Stimulated activated CD8-positive, alpha-beta memory T cell treated with anti-CD3 and anti-CD28 coated beads, Interleukin-7, amount 100 ng/mL, for 24 hours (primary cell): ENCODE measurements around the gene SLC7A14.

ENCODE experiments used
- DNase-seq: peaks from one replicate; pipeline ENCODE4 v3.0.0-alpha.2; 2020; ENCODE audit warnings: low read depth

The SLC7A14 gene

DNA sequence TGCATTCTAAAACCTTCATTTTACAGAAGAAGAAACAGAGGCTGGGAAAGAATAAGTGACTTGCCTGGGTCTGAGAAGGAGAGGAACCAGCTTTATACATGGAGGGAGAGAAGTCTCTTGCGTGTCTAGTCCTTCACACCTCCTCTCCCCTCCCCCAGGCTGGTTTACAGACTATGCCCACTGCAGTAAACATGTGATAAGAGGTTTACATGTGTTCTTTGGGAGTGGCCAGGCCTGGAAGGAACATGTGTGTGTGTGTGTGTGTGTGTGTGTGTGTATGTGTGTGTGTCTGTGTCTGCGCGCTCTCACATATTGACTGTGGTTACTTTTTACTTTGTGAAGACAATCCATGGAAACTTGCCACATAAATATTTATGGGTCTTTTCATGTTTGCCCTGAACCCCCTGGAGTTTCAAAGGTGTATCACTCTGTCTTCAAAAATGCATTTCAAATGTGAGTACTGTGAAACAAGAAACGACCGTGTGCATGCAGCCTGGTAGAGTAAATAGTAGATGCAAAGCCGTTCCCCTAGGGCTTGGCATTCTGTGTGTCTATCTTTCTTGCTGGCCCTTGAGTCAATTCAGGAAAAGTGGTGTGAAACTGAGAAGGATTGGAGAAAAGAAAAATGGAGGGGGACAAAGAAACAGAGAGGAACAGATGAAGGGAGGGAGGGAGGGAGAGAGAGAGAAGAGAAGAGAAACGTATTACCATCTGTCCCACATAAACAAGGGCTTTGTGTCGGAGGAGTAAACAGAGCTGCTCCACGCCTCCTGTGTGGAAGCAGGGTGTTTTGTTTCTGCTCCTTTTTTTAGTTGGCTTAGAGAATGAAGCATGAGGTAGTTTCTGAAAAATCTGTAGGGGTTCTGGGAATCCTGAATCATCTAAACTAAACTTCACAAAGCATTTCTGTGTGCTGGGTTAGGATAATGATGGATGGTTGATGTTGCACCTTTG is 115.5 kb downstream of the SLC7A14 start:
- no peak for DNase-seq

DNA sequence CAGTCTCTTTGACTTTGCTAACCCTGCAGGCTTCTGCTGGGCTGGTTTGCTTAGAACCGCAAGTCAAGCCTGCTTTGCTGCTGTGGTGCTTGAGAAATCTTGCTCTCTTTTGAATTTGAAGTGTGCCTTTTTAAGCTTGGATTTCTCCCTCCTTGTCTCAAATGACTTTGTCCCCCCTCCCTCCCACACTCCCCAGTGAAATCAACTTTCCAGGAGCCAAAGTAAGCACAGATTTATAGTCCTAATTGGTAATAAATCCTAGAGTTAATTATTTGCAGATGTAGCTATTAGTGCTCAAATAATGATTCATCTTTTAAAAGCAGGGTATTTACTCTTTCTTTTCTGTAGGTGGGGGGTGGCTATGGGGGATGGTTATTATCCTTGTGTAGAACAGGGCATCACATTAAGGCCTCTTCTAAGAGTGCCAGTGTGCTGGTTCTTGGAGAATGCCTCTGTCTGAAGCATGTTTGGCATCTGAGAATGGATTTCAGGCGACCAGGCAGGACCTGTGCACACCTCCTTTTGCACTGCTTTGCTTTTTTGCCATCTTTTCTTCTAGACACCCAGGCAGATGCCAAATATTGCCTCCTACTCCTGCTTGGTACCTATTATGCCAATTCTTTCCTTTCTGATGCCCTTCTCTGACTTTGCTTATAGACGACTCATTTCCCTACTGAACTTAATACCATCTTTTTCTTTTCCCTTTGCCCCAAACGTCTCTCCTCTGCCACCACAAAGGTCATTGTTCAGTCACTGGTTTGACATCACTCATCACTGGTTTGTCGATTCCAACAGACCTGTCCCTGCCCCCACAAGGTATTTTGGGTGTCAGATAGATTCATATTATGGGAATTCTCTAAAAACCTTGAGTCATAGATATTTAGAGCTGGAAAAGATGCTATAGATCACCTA is 116.5 kb downstream of the SLC7A14 start:
- no peak for DNase-seq

DNA sequence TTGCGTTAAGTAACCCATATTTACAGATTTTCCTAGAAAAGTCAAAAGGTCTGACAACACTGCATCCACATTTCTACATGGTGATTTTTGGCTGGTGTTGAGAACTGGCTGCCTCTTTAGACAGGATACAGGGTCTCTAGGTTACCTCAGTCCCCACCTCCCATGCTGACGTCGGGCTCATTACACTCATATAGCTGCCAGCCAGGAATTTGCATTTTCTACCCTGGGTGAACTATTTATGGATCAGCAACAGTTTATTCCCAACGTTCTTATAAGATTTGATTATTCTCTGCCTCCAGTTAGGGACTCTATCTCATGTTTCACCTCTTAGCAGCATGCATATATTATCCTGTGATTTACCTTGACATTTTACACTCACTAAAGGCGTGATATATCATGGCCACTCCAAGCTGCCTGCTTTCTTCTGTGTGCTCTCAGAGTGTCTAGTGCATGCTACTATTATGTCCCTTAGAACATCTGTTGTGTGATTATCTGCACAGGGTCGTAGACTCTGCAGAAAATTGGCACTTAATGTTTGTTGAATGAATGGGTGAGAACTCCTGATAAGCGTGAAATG is 118.2 kb downstream of the SLC7A14 start:
- no peak for DNase-seq

DNA sequence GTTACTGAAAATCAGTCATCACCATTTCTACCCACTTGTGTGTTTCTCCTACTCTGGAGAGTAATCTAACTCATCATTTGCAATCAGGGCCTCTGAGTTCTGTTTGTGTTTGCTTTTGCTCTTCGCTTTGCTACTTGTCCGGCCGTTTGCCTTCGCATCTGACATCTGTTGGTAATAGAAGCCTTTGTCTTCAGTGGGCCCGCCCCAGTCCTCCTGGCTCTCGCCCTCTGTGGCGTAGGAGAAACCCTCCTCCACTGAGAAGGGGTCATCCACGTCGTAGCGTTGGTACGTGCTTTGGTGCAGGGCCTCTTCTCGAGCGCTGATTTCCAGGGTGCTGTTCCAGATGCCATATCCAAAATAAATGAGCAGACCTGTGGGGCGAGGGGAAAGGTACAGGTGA is 118.9 kb downstream of the SLC7A14 start:
- no peak for DNase-seq

DNA sequence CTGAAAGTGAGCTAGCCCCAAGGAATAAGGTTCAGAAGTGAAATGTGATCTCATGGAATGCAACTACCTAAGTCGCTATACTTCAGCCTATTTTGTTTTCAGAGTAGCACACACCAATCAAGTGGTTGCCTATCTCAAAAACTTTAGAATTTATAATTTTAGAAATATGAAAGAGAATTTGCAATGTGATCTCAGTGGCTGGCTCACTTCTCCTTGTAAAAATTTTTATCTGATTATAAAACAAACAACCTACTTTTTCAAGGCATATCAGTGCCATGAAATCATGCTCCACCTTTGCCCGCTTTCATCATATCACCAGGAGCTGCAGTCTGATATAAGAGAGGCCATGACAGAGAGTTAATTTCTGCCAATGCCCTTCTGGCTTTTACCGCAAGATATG is 119.9 kb downstream of the SLC7A14 start:
- no peak for DNase-seq

DNA sequence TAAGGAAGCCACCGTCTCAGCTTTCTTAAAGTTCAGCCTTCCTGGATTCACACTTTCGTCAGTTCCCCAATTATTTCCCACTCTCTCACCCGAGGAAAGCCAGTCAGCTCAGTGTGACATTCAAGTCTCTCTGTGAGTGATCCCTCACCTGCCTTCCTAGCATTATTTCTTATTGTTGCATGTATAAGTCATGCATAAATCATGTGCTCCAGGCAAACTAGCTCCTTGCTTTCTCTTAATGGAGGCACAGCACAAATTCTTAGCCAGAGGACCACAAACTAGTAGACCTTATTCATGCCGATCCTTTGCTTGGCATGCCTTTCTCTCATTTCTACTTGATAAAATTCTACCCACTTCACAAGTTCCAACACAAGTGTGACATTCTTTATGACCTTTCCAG is 122.9 kb downstream of the SLC7A14 start:
- DNase-seq: no peak

DNA sequence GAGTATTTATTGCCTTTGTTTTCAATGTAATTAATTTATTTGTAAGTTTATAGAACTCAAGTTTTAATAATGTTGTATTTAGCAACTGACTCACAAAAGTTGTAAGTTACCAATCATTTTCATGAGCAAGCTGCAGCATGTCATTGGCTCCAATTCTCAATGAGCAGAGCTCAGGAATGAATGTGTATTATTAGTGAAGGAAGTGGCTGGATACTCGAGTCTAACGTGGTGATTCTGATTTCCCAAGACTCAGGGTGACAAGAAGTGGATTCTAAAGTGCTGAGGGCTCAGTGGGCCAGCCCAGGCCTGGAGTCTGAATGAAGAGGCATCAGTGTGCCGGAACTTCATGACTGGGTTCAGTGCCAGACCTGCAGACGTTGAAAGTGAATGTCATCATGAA is 127.6 kb downstream of the SLC7A14 start:
- DNase-seq: no peak

DNA sequence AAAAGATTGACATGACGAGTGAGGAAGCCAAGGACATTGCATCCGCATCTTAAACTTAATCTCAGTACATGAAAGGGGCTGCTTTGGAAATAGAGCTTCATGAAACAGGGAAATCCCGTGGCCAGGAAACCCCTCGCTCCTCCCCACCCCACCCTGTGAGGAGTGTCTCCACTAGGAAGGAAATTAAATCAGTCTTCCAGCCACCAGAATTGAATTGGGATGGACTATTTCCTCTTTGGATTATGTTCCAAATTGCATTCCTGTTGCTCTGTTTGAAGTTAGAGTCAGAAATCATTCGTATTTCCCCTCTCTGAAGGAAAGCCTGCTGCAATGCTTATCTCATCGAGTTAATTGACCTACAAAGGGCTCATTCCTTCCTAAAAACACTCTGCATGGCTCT is 131.4 kb downstream of the SLC7A14 start:
- DNase-seq: no peak

DNA sequence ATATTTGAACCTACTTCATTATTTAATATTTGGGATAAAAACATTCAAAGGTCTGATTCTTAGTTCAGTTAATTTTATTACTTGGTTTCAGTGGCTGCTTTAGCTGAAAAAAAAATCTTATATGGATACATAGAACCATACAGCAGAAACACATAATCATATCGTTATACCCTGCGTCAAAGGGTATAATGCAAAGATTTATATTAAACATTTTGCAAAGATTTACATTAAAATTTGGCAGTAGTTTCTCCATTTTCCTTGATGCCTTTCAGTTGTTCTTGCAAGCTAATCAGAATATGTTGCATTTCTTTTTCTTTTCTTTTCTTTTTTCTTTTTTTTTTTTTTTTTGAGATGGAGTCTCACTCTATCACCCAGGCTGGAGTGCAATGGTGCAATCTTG is 135.8 kb downstream of the SLC7A14 start:
- no peak for DNase-seq

DNA sequence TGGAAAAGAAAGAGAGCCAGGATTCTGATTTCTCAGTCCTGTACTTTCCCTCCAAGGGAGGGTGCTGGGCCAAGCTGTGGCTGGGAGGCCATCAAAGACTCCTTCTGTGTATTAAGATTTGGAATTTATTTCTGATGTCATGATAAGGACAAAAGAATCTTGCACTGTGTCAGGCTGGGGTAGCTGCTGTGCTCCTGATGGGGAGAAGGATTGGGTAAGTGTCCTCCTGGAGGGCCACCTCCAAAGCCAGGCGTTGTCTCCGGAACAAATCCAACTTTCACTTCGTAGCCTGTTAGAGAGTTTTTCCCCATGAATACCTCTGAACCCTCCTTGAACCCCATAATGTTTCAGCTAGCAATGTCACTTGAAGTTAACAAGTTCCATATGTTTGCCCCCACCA is 137.3 kb downstream of the SLC7A14 start:
- DNase-seq: no peak

DNA sequence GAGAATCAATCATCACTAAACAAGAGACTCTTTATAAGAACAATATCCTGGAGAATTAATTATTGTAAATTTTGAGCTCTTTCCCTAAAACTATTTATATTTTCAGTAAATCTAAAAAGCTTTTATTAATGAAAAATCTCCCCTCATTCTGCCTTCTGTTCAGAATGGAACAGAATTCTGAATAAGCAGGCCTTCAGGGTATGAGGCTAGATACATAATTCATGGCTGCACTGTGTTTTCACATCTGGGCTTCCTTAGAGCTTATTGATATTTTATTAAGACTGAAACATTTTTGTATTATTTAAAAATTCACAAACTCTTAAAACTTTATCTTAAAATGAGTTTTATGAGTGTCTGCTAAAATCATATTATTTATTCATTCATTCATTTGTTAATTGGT is 142.4 kb downstream of the SLC7A14 start:
- DNase-seq: no peak

DNA sequence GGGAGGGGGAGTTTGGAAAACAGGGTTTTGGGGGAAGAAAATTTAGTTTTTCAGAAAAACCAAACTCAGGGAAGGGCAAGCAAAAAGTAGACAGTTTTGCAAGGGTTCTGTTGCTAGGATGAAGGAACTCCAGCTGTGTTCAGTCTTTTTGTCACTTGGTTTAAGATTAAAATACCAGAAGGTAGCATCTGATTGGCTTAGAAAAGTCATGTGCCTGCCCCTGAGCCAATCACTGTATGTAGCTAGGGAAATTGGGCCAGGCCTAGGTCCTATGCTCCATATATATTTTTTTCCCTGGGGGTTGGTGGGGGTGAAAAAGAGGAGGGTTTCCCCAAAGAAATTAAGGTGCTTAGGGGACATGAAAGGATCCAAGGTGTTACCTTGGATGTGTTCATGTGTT is 142.9 kb downstream of the SLC7A14 start:
- DNase-seq: no peak

DNA sequence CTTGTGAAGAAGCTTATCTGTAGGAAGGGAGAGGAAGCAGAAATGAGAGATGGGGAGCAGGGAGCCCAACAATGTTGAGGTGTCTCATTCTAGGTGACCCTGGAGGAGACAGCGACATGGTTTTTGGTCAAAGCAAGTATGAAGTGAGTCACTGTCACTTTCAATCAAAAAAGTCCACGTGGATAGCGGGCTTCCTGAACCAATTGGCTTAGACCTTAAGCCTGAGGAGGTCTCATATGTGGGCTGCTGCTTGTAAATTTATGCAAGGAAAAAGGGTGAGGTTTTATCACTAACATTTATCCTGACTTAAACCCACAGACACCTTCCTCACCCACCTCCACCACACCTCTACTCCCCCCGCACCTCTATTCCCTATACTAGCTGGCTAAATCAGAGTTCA is 144.5 kb downstream of the SLC7A14 start:
- no peak for DNase-seq

DNA sequence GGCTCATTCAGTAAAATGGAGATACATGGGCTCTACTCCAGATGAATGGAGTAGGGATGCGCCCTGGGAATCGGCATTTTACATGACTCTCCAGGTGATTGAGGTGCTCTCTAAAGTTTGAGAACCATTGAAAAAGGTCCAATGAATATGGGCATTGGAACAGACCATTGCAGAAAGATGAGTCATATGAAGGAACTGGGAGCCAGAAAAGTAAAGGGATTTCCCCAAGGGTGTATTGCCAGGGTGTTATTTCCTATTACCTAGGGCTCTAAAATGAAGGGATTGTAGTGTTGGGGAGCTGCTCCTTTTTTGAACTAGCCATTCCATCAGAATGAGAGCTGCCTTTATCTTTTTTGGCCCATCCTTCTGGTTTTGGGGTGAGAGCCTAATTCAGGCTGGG is 145.5 kb downstream of the SLC7A14 start:
- DNase-seq: no peak

DNA sequence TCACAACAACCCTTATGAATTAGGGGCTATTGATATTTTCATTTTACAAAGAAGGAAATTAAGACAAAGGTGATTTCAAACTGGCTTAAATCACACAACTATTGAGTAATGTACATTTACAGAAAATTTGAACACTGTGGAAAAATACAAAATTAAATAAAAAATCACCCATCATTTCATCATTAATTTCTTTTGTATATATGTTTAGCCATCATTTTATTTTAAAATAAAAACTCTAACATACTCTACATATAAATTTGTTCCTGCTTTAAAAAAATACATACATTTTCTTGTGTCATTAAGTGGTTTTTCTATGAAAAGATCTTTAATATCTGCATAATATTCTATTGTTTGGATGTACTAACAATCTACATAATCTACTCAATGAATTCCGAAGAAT is 147.0 kb downstream of the SLC7A14 start:
- no peak for DNase-seq

DNA sequence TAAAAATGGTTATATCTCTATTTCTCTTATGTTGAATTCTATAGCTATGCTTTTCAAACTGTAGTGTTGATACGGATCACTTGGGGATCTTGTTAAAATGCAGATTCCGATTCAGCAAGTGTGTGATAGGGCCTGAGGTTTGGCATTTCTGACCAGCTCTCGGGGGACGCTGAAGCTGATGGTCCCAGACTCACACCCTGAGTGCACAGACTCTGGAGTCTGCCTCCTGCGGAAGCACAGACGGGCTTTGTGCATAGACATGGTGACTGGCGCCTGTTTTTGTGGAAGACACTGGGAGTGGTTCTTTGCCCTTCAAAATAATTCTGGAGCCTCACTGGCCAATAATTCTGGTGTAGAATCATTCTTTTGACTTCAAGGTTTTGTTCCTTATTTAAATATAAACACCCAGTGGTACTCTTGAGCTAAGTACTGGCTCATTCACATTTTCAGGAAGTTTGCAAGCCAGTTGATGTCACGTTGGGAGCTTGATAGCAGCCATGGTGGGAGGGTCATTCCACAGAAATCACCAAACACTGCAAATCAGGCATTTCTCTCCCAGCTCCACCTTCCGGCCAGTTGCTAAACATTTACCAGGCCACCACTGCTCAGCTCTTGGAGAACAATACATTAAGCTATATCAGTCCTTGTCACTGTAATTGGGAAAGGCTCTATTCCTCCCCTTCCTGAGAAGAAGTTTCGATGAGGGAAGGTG is 148.0 kb downstream of the SLC7A14 start:
- DNase-seq: no peak

DNA sequence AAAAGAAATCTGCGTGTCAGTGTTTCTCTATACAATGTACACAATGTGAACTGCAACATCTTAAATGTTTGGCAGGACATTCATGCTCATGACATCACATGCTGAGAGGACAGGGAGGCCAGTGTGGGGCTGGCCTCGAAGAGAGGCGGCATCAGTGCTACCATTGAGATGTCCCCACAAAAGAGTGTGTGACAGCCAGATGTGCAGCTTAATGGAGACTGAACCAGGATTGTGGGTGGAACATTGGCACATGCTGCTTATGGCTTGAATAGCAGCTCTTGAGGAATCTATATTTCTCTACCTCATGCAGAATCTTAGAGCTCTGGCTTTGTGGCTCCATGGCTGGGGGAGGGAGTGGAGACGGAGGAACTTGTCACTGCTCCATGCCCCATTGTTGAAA is 148.7 kb downstream of the SLC7A14 start:
- DNase-seq: no peak

DNA sequence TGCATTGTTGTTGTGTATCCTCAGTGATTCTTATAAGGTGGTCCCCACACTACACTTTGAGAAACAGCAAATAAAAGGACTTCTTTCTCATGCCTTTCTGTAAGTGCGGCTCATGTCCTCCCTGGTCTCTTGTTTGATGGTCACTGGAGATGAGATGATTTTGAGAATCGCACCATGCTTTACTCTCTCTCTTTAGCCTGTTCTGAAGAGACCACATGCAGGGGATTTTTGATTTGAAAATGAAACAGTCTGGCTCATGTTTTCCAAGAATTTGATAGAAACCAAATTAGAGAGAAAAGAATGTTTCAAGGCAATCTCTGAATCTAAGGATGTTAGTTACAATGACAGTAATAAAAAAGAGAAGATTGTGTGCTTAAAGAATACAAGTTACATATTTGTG is 149.2 kb downstream of the SLC7A14 start:
- DNase-seq: no peak

DNA sequence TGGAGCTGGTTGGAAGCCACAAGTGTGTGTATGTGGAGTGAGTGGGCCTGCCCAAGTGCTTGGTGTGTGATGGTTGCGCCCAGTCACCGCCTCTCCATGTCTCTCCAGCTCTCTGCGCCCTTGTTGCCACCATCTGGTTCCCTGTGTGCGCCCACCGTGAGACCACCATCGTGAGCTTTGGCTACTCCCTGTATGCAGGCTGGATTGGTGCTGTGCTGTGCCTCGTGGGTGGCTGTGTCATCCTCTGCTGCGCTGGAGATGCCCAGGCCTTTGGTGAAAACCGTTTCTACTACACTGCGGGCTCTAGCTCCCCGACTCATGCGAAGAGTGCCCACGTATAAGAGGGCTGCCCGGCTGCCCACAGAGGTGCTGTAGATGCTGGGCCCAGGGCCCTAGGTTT is 153.5 kb downstream of the SLC7A14 start:
- DNase-seq: no peak

DNA sequence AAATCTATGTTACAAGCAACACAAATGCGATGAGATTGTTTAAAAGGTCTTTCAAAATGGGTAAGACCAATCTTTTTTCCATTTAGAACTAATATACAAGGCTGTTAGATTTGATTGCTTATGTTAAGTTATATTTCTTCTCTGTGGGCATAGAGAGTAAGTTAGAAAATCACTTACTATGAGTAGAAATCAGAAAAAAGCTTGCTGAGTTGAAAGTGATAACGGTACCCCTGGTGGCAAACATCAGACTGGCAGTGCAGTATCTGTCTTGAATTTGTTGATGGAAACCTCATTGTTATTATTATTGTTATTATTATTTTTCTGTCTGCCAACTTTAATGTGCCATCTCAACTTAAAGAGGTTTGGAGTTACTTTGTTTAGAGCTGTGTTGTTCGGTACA is 154.8 kb downstream of the SLC7A14 start:
- DNase-seq: no peak

DNA sequence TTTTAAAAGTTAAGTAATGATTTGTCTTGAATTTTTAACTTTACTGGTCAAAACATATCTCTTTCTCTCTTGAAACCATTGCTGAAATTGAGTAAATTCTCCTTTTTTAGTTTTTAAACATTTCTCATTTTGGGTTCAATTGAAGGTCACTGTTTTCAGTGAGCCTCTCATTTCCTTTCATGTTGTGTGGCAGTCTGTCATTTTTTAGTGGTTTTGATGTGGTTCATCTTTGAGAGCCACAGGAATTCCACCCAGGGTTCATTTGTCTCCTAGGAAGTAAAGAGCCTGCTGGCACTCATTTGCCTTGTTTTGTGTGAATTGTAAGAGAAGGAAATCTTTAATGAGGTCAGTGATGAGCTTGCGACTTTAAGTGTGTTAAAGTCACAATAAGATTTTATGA is 156.8 kb downstream of the SLC7A14 start:
- no peak for DNase-seq

DNA sequence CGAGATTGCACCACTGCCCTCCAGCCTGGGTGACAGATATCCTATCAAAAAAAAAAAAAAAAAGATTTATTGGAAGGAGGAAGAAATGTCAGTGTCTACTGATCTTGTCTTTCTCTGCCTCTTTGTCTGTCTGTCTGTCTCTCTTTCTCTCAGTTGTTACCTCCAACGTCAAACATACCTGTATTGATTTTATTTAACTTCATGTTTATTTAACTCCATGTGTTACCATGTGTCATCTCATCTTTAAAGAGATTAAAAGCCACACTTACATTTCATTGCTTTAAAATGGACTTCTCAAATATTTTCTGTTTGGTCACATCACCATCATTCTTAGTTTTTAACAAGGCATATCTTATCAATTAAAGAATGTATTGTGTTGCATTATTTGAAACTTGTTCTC is 157.8 kb downstream of the SLC7A14 start:
- DNase-seq: no peak
